Thoracic aorta (tissue), 2 donors: Measurements from ENCODE around the gene TRRAP. TPM values are rescaled to one million over a fixed set of nuclear protein-coding genes. Genes with fewer than 3 reads are reported as not detected.

Experiments
- ATAC-seq: fragments of 150-250 bp; one replicate; pipeline ENCODE4 v1.8.0; 2017; ENCODE audit warnings: low read depth; ENCODE audit not compliant: insufficient number of reproducible peaks, low FRiP score
- DNase-seq: peaks from one replicate; pipeline ENCODE4 v3.0.0-alpha.2; 2020; ENCODE audit warnings: low spot score
- H3K27ac ChIP-seq, 2 donors: fragments of 200-600 bp; sonication (generic); 1 replicate in 1 of 2; 2 replicates in 1 of 2; pipeline ENCODE4 v1.5.1; 2016; ENCODE audit warnings: mild to moderate bottlenecking in 2 of 2, moderate library complexity in 2 of 2
- H3K27me3 ChIP-seq: fragments of 200-600 bp; sonication (generic); replicated peaks from 2 replicates; pipeline ENCODE4 v1.6.0; 2016; ENCODE audit warnings: mild to moderate bottlenecking; ENCODE audit not compliant: insufficient read depth
- H3K36me3 ChIP-seq: fragments of 200-600 bp; sonication (generic); one replicate; pipeline ENCODE4 v1.5.1; 2016
- H3K4me1 ChIP-seq, 2 donors: fragments of 200-600 bp; sonication (generic); 1 replicate in 1 of 2; 2 replicates in 1 of 2; pipeline versions ENCODE4 v1.5.1 to v1.6.0; 2016; ENCODE audit warnings: low read depth in 2 of 2, mild to moderate bottlenecking in 1 of 2; ENCODE audit not compliant: control insufficient read depth in 1 of 2
- H3K4me3 ChIP-seq: fragments of 200-600 bp; sonication (generic); 2 replicates; pipeline ENCODE4 v1.5.1; 2016; ENCODE audit warnings: mild to moderate bottlenecking
- H3K9me3 ChIP-seq: fragments of 200-600 bp; sonication (generic); 2 replicates; pipeline ENCODE4 v1.5.1; 2016
- total RNA-seq, 2 donors: library from RNA; depleted of rRNA; stranded (reverse); fragments of >200 nt; gene quantifications; one replicate each; pipeline versions ENCODE4 v1.1.0 to v1.2.3, GENCODE V29; 2016
- TF ChIP-seq, protein P1 (sequence below): fragments of 200-600 bp; sonication (generic); IDR thresholded peaks from one replicate; pipeline ENCODE4 v1.5.1; 2019; ENCODE audit warnings: antibody characterized with exemption

TRRAP gene
- total RNA-seq, 2 donors from 2014 or later = 44.8 to 49.5 TPM

DNA sequence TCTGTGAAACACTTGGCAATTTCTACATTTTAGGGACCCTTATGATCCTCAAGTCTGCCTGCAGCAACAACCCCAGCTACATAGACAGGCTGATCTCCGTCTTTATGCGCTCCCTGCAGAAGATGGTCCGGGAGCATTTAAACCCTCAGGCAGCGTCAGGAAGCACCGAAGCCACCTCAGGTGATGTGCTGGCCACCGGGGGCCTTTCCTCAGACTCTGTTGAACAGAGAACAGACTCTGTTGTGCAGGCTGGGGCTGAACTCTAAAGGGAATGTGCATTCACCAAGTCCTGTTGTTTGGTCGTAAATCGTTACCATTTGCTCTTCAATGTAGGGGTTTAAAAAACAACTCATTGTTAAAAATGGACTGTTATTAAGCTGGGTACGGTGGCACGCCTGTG lies 86.3 kb downstream of the TRRAP start:
- Histone ChIP-seq H3K27me3 (no peaks in the 10 kb centered on the region), H3K4me3 (no peak overlapping the region), H3K9me3 (no peaks in the 10 kb centered on the region), H3K36me3 (peaks cover 73% of the 10 kb centered on the region), H3K4me1 (no peaks in the 10 kb centered on the region), H3K27ac (no peak overlapping the region)
- DNase-seq (no peak), ATAC-seq (no peak)
- TF ChIP-seq, protein P1, sequence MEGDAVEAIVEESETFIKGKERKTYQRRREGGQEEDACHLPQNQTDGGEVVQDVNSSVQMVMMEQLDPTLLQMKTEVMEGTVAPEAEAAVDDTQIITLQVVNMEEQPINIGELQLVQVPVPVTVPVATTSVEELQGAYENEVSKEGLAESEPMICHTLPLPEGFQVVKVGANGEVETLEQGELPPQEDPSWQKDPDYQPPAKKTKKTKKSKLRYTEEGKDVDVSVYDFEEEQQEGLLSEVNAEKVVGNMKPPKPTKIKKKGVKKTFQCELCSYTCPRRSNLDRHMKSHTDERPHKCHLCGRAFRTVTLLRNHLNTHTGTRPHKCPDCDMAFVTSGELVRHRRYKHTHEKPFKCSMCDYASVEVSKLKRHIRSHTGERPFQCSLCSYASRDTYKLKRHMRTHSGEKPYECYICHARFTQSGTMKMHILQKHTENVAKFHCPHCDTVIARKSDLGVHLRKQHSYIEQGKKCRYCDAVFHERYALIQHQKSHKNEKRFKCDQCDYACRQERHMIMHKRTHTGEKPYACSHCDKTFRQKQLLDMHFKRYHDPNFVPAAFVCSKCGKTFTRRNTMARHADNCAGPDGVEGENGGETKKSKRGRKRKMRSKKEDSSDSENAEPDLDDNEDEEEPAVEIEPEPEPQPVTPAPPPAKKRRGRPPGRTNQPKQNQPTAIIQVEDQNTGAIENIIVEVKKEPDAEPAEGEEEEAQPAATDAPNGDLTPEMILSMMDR = no peak

- Histone ChIP-seq H3K9me3 (no peaks in the 10 kb centered on the region), H3K36me3 (peaks cover 78% of the 10 kb centered on the region), H3K4me3 (no peak overlapping the region), H3K27me3 (no peaks in the 10 kb centered on the region), H3K27ac (no peak overlapping the region), H3K4me1 (no peaks in the 10 kb centered on the region)
- TF ChIP-seq, protein P1 = no peak
- DNase-seq = no peak
- ATAC-seq = no peak
Observed at GRCh38 chr7:98968621-98969020, 90.3 kb downstream of the TRRAP start.

DNA sequence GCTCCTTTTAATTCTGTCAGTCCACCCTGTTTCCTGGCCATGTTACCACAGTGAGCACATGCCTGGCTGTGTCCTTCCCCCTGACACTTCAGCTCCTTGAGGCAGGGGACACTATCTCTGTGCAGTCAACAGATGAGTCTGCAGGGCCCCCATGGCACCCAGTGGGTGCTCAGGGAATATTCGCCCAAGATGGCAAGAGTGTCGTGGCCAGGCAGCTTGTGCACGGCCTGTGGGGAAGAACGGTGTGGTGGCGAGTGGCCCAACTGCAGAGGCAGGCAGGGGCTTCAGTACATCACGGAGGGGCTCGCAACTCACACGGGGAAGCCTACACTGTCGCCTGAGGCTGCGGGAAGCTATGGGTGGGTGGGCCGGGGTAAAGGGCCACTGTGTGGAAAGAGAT lies 91.1 kb downstream of the TRRAP start:
- Histone ChIP-seq H3K27ac (no peak overlapping the region), H3K4me1 (no peaks in the 10 kb centered on the region), H3K9me3 (no peaks in the 10 kb centered on the region), H3K36me3 (peaks cover 83% of the 10 kb centered on the region), H3K27me3 (no peaks in the 10 kb centered on the region), H3K4me3 (no peak overlapping the region)
- TF ChIP-seq, protein P1 = no peak
- DNase-seq (no peak), ATAC-seq (no peak)

GRCh38 chr7:98970016-98970615 lies 91.8 kb downstream of the TRRAP start:
- ATAC-seq (no peak), DNase-seq (no peak)
- TF ChIP-seq, protein P1 = no peak
- Histone ChIP-seq H3K4me3 (no peak overlapping the region), H3K9me3 (no peaks in the 10 kb centered on the region), H3K27me3 (no peaks in the 10 kb centered on the region), H3K27ac (no peak overlapping the region), H3K36me3 (peaks cover 76% of the 10 kb centered on the region), H3K4me1 (no peaks in the 10 kb centered on the region)

DNA sequence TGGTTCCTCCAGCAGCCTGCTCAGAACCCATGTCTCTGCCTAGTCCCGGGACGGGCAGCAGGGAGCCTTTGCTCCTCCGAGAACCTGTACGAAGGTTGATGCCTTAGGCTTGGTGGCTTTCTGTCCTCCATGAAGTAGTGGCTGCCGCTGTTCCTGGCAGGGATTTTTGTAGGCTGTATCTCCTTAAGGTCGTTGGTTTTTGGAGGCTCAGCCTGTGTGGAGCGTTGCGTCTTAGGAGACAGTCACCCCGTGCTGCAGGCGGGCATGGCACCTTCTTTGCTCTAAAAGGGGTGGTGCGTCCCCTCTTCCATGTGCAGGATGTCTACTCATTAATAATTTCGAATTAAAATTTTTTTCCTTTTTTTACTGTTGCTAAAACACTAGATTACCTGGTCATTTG lies 92.5 kb downstream of the TRRAP start:
- no peaks in the 10 kb centered on the region for H3K27me3 ChIP-seq
- peaks cover 72% of the 10 kb centered on the region for H3K36me3 ChIP-seq
- TF ChIP-seq, protein P1 = no peak
- no peak overlapping the region for H3K4me3 ChIP-seq
- no peak for ATAC-seq
- H3K4me1 ChIP-seq = no peaks in the 10 kb centered on the region
- no peak for DNase-seq
- no peaks in the 10 kb centered on the region for H3K9me3 ChIP-seq
- no peak overlapping the region for H3K27ac ChIP-seq
